GM18505 (cell line): Measurements from ENCODE around the gene PTPRN.

Experiments
- ATAC-seq: cut with Tn5 transposase; IDR thresholded peaks from one replicate; pipeline ENCODE4 v1.9.1; 2021; ENCODE audit not compliant: unreplicated experiment
- POLR2A ChIP-seq: IDR thresholded peaks from 4 replicates; pipeline ENCODE4 v1.6.1; 2011; ENCODE audit warnings: borderline replicate concordance; ENCODE audit not compliant: insufficient read depth, insufficient read length; ENCODE audit errors: extremely low read depth

PTPRN gene

DNA sequence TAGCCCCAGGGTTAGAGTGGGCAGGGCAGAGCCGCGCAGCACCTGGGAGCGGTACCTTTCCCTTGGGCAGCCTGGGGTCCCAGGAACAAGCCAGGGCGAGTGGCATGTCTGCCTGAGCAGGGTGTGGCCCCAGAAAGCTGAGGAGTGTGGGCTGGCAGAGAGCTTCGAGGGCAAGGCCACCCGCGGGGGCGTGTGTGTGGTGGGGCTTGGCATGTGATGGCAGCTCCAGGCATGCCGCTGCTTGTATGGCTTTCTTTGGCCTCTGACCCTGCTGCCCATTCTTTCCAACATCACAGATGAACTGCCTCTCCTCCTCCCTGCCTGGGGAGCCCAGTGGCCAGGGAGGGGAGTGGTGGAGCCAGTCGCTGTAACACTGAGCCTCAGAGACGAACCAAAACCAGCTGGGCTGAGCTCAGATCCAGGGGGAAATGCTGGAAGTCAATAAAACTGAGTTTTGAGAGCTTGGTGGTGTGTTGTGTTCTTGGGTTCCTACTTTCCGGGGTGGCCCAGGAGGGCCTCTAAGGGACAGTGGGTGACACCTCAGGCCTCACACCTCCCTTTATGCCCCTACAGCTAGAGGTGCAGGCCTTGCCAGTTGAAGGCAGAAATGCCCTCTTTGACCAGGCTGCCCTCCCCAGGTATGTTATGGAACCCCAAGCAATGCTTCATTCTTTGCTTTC, 22.6 kb downstream of the PTPRN start:
- TF ChIP-seq POLR2A = no peak
- no peak for ATAC-seq

DNA sequence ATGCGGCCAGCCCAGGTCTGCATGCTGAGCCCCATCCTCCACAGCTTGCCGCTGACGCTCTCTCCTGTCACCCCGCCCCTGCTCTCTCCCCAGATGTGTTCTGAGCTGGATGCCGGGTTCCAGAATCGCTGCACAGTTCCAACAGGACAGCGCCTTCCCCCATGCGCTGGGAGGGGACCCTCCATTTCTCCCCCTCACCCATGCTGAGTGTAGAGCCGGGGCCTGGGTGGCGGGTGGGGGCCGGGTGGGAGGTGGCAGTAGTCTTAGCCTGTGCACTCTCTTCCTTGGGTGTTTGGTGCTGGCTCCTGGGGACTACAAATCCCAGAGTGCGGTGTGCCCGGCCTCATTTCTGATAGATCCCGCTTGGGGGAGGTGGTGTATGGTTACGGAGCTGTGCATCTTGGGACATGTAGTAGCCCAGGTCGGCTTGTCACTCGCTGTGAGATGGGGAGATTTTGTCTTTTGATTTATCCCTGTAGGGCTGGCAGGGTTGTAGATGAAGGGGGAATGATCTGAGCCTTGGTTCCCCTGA, 23.2 kb downstream of the PTPRN start:
- TF ChIP-seq POLR2A = no peak
- ATAC-seq = no peak

DNA sequence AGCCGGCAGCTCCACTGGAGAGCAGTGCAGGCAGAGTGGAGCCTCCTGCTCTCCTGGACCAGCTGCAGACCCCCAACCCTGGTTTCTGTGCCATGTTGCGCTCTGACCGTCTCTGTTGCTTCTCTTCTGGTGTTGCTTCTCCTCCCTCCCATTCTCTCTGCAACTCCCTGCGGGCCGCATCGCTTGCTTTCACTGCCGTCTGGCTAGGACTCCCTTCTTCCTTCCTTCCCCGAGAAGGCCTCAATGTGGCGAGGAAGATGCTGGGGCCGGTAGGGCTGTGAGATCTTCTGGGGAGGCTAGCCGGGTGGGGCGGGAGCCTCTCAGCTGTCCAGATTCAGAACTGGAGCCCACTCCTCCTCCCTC, 23.8 kb downstream of the PTPRN start:
- ATAC-seq = no peak
- TF ChIP-seq POLR2A = no peak

DNA sequence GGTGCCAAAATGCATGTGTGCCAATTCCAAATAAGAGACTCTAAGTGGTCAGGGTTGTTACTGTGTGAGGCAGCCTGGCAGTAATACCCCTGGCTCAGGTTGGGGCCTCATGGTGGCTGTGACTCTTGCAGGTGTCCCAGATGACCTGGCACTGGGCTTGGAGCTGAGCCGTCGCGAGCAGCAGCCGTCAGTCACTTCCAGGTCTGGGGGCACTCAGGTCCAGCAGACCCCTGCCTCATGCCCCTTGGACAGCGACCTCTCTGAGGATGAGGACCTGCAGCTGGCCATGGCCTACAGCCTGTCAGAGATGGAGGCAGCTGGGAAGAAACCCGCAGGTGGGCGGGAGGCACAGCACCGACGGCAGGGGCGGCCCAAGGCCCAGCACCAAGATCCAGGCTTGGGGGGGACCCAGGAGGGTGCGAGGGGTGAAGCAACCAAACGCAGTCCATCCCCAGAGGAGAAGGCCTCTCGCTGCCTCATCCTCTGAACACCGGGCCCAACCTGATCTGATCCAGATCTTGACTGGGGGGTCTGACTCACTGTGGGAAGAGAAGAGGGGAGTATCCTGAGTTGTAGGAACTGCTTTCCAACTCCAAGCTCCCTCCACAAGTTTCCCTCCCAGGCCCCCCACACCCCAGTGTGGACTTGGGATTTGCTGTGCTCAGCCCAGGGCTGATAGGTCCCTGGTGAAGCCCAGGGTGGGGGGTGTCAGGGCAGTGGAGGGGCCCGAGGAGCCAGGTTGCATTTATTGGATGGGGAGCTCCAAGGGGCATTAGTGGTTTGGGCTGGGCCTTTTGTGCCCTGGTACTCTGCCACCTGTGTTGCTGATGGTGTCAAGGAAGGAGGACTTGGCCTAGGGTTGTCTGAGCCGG, 24.5 kb downstream of the PTPRN start:
- no peak for ATAC-seq
- no peak for TF ChIP-seq POLR2A

DNA sequence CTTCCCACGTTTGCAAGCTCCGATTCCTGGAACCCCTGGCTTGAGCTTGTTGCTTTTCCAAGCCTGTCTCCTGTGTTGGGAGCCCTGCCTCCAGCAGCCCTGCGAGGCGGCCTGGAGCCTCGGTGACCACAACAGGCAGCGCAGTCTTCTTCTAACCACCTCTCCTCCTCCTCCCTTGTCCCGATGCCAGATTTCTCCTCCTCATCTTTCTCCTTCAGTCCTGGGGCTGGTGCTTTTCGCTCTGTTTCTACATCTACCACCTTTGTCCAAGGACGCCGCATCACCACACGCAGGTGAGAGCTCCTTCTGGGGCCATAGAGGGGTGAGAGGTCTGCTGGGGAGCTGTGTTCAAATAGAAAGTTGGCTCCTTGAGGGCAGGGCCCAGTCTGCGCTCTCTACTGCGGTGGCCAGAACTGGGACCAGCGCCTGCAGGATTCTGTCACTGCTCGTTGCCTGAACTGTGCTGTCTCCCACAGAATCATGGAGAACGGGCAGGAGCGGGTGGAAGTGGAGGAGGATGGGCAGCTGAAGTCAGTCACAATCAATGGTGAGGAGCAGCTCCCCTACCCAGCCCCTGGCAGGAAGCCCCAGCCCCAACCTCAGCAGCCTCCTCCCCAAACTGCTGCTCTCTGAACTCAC, 26.1 kb downstream of the PTPRN start:
- TF ChIP-seq POLR2A = no peak
- ATAC-seq = no peak

DNA sequence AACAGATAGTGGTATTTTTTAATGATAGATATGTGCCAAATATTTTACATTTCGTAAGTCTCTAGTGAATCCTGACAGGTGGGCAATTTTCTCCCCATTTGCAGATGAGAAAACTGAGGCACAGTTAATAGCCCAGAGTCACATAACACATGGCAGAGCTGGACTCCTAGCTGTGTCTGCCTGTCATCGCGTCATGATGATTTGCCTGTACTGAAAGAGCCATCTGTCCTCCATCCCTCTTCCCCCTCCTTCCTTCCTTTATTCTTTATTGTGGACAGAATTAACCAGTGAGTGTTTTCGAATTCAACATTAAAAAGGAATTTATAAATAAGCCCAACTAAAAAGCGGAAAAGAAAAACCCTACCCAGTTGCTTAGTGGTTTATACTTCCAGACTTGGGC, 26.8 kb downstream of the PTPRN start:
- no peak for TF ChIP-seq POLR2A
- ATAC-seq = no peak

DNA sequence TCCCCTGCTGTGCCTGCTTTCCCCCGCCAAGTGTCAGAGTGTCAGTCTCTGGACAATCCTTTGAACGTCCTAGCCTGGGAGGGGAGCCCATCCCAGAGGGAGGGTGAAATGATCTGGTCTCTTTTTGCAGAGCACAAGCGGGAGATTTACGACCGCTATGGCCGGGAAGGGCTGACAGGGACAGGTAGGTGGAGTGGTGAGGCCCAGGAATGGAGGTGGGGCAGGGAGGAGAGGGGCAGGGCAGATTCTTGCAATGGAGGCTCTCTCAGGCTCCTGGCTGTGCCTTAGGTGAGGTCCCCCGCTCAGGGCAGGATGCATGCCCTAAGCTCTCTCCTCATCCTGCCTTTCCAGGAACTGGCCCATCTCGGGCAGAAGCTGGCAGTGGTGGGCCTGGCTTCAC, 27.6 kb downstream of the PTPRN start:
- no peak for TF ChIP-seq POLR2A
- ATAC-seq = no peak

DNA sequence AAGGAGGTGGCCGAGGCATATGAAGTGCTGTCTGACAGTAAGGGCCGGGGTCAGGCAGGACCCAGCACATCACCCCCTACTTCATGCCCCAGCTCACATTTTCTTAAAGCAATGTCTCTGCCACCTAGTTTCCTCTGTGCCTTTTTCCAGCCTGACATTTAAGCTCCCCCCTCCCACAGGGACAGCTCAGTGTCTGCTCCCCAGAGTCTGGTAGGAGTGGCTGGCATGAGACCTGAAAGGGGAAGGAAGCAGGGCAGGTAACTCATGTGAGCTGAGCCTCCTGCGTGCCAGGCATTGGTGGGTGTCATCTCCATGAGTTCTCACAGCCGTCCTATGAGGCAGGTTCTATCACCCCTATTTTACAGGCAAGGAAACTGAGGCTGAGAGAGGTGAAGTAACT, 28.6 kb downstream of the PTPRN start:
- TF ChIP-seq POLR2A = no peak
- ATAC-seq = no peak

DNA sequence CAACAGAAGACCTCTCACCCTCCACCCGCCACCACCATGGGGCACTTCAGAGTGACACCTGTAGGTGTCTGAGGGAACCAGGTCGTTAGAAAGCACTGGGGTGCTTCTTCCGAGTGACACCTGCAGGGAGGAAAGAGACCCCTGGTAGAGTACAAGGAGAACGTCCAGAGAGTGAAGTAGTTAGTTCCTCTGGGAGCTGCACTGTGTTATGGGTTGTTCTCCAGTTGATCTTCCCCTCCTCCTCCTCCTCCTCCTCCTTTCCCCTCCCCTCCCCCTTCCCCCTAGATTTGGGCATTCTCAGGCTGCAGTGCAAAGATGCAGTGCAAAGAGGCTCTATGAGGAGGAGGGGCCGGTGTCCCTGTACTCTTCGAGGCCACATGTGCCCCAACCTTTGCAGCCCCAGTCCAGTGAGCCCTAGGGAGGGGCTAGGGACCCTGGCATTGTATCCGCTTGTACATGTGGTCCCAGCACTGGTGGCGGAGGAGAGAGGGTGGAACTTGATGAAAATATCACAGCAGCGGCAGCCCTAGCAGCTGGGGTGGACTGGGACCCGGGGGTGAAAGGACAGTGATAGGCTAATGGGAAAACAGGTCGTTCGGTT, 29.2 kb downstream of the PTPRN start:
- ATAC-seq = no peak
- TF ChIP-seq POLR2A = no peak

DNA sequence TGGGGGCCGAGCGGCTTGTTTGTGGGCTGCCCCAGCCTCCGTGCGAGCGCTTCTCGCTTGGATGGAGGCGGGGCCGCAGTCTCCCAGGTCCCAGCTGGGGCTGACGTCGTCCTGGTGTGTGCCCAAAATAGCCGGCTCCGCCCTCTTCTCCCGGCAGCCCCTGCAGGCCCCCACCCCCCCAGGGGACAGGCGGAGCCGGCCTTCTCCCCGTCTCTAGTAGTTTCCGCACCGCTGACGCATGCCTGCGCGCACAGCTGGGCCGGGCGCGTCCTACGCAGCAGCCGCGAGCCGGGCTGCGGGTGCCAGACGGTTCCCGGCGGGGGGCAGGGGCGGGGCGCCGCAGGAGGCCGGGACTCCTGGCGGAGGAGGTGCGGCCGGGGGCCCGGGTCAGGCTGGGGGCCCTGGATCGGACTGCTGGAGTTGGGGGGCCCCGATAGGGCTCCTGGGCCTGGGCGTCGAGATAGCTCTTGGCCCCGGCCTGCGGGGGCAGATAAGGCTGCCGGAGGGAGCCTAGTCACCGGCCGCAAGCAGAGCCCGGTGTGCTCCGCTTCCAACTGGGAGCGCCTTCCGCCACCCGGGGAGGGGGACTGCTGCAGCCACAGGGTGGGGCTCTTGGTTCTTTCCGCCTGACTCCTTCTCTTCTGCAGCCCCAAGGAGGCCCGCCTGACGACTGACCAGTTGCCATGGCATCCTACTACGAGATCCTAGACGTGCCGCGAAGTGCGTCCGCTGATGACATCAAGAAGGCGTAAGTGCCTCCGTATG, 29.9 kb downstream of the PTPRN start, which contains the start of gene DNAJB2:
DNAJB2 (plus strand) TSS at position 216 of the 765 bp plus-strand sequence; CDS start at position 684, 468 bp downstream.
- peak; percentile 85 for TF ChIP-seq POLR2A
- peak; percentile 85 for ATAC-seq

DNA sequence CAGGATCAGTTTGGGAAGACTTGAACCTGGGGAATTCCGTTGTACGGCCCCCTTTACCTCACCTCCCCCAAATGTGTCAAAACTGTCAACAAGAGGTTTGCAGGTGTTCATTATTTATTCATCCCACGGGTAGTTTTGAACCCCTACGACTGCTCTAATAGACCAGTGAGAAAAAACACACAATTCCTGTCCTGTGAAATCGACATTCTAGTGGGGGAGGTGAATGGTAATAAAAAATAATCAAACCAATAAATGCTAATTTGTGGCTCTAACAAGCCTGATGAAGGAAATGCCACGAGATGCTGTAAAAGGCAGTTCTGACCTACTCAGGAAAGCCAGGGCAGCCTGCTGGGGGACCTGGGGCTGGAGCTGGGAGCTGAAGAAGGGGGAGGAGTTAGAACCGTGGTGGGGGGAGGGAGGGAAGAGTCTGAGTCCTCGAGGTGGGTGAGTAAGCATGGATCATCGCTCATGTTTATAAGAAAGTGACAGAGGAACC, 30.5 kb downstream of the PTPRN start:
- no peak for TF ChIP-seq POLR2A
- ATAC-seq = no peak
